Gastroesophageal sphincter (tissue), 4 donors: ENCODE data around the gene ZMIZ1. TPM values are rescaled to one million over a fixed set of nuclear protein-coding genes. Genes with fewer than 3 reads are reported as not detected.

Experiments used
- ATAC-seq: fragments of 150-250 bp; one replicate; pipeline ENCODE4 v1.9.1; 2016; ENCODE audit warnings: mild to moderate bottlenecking, moderate library complexity
- H3K27ac ChIP-seq, 4 donors: fragments of 200-600 bp; sonication (generic) in 3 of 4; 1 replicate in 3 of 4; 2 replicates in 1 of 4; pipeline ENCODE4 v1.5.1; 2016 to 2019
- H3K27me3 ChIP-seq: fragments of 200-600 bp; sonication (generic); one replicate; pipeline ENCODE4 v1.5.1; 2019
- H3K36me3 ChIP-seq, 2 donors: fragments of 200-600 bp; sonication (generic); one replicate each; pipeline ENCODE4 v1.5.1; 2019; ENCODE audit warnings: control low read depth in 1 of 2
- H3K4me1 ChIP-seq, 3 donors: fragments of 200-600 bp; sonication (generic); 1 replicate in 2 of 3; 2 replicates in 1 of 3; pipeline ENCODE4 v1.5.1; 2016 to 2019; ENCODE audit warnings: control low read depth in 2 of 3
- H3K4me3 ChIP-seq, 2 donors: fragments of 200-600 bp; sonication (generic); one replicate each; pipeline ENCODE4 v1.5.1; 2019; ENCODE audit warnings: mild to moderate bottlenecking in 1 of 2, moderate library complexity in 1 of 2
- H3K9me3 ChIP-seq, 3 donors: fragments of 200-600 bp; sonication (generic); one replicate each; pipeline ENCODE4 v1.5.1; 2017 to 2019; ENCODE audit warnings: control low read depth in 2 of 3
- CTCF ChIP-seq, 4 experiments: fragments of 200-600 bp in 2 of 4; fragments of 450-650 bp in 2 of 4; sonication (generic) in 1 of 4; IDR thresholded peaks; one replicate each; pipeline ENCODE4 v1.5.1; 2017 to 2019; ENCODE audit warnings: antibody characterized with exemption in 4 of 4, mild to moderate bottlenecking in 2 of 4, moderate library complexity in 2 of 4
- EP300 ChIP-seq: sonication (generic); formaldehyde crosslinking; IDR thresholded peaks from one replicate; pipeline ENCODE4 v1.6.1; 2017; ENCODE audit warnings: antibody characterized with exemption, mild to moderate bottlenecking
- POLR2A ChIP-seq, 2 donors: fragments of 450-650 bp; IDR thresholded peaks; one replicate each; pipeline ENCODE4 v1.6.1; 2017; ENCODE audit warnings: antibody characterized with exemption in 2 of 2, mild to moderate bottlenecking in 2 of 2, moderate library complexity in 1 of 2
- POLR2AphosphoS5 ChIP-seq: sonication (generic); formaldehyde crosslinking; IDR thresholded peaks from one replicate; pipeline ENCODE4 v1.6.1; 2017; ENCODE audit warnings: antibody characterized with exemption
- WGBS, 2 donors: methylation state at CpG; one replicate each; pipeline ENCODE4 v1.1.5; 2018; ENCODE audit warnings: low coverage in 1 of 2; 5-methylcytosine and 5-hydroxymethylcytosine counted together
- total RNA-seq, 4 donors: library from RNA; depleted of rRNA; stranded (reverse); fragments of >200 nt; gene quantifications; one replicate each; pipeline ENCODE4 v1.1.0, GENCODE V29; 2016

The ZMIZ1 gene
- total RNA-seq, 4 donors from 2014 or later: 36.3 to 79.2 (median 67.1) TPM

GRCh38 chr10:79356104-79356503 lies 287.3 kb downstream of the ZMIZ1 start:
- no peaks in the 10 kb centered on the region for H3K27me3 ChIP-seq
- H3K9me3 ChIP-seq: no peaks in the 10 kb centered on the region
- WGBS, 2 donors: 77 to 94% methylated on average over 2 to 5 of the region's 5 CpGs
- H3K4me1 ChIP-seq: no peaks in the 10 kb centered on the region
- H3K27ac ChIP-seq: no peak overlapping the region
- H3K4me3 ChIP-seq: no peak overlapping the region
- H3K36me3 ChIP-seq: peaks cover 0 to 67% of the 10 kb centered on the region in 2 donors
- TF ChIP-seq POLR2AphosphoS5: no peak
- no peak for TF ChIP-seq CTCF (IDR thresholded peaks at IDR 0.05)
- no peak for TF ChIP-seq POLR2A (IDR thresholded peaks at IDR 0.05)
- no peak for TF ChIP-seq EP300
- no peak for ATAC-seq

GRCh38 chr10:79357180-79357579 lies 288.4 kb downstream of the ZMIZ1 start:
- H3K27ac ChIP-seq: no peak overlapping the region
- no peaks in the 10 kb centered on the region for H3K9me3 ChIP-seq
- no peak for ATAC-seq
- H3K27me3 ChIP-seq: no peaks in the 10 kb centered on the region
- H3K36me3 ChIP-seq: peaks cover 0 to 56% of the 10 kb centered on the region in 2 donors
- H3K4me3 ChIP-seq: no peak overlapping the region
- no peaks in the 10 kb centered on the region for H3K4me1 ChIP-seq
- no peak for TF ChIP-seq CTCF (IDR thresholded peaks at IDR 0.05)
- TF ChIP-seq POLR2A (IDR thresholded peaks at IDR 0.05): no peak
- no peak for TF ChIP-seq POLR2AphosphoS5
- no peak for TF ChIP-seq EP300
- 93 to 95% methylated on average over 8 to 9 of the region's 9 CpGs for WGBS, 2 donors

GRCh38 chr10:79358811-79359210 lies 290.0 kb downstream of the ZMIZ1 start:
- Histone ChIP-seq H3K4me1 (no peaks in the 10 kb centered on the region), H3K4me3 (no peak overlapping the region), H3K9me3 (no peaks in the 10 kb centered on the region), H3K36me3 (peaks cover 0 to 40% of the 10 kb centered on the region in 2 donors), H3K27ac (no peak overlapping the region), H3K27me3 (no peaks in the 10 kb centered on the region)
- TF ChIP-seq POLR2A (IDR thresholded peaks at IDR 0.05): no peak
- no peak for TF ChIP-seq CTCF (IDR thresholded peaks at IDR 0.05)
- TF ChIP-seq EP300: no peak
- TF ChIP-seq POLR2AphosphoS5: no peak
- peak; percentile 16 for ATAC-seq
- 54% methylated on average over 4 of the region's 5 CpGs; no CpG with 5 or more reads in 1 of the 2 donors for WGBS, 2 donors

DNA sequence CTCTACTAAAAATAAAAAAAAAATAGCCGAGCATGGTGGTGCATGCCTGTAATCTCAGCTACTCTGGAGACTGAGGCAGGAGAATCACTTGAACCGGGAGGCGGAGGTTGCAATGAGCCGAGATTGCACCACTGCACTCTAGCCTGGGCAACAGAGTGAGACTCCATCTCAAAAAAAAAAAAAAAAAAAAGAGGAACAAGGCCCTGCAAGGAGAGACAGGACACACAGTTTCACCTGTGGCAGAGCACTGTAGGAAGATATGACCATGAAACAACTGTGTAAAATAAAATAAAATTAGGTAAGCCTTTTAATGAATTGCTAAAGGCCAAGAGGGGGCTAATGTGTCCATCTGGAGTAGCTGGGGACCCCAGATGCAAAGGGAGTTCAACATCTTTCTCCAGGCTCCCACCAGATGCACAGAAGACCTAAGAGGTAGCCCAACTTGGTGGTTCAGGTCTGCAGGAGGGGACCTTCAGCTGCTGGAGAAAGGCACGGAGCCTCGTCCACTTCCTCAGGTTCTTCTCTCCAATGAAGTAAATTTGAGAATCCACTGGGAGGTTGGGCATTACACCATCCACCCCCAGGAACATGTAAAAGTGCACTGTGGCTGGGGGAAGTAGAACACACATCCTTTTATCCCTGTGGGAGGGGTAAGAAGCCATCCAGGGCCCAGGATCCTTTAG lies 291.2 kb downstream of the ZMIZ1 start:
- no peak overlapping the region for H3K27ac ChIP-seq
- no peaks in the 10 kb centered on the region for H3K4me1 ChIP-seq
- ATAC-seq: no peak
- peaks cover 0 to 29% of the 10 kb centered on the region in 2 donors for H3K36me3 ChIP-seq
- no peaks in the 10 kb centered on the region for H3K9me3 ChIP-seq
- H3K4me3 ChIP-seq: no peak overlapping the region
- 90% methylated on average over 4 of the region's 6 CpGs; no CpG with 5 or more reads in 1 of the 2 donors for WGBS, 2 donors
- TF ChIP-seq CTCF (IDR thresholded peaks at IDR 0.05): no peak
- no peak for TF ChIP-seq POLR2A (IDR thresholded peaks at IDR 0.05)
- TF ChIP-seq POLR2AphosphoS5: no peak
- no peak for TF ChIP-seq EP300
- no peaks in the 10 kb centered on the region for H3K27me3 ChIP-seq
